GDM1 (cell line): ENCODE data around the gene FARS2.

Source experiments
- DNase-seq: peaks from one replicate; lab custom pipeline; 2025; lab: John Stamatoyannopoulos, UW

The FARS2 gene

GRCh38 chr6:5287205-5287965 lies 26.1 kb downstream of the FARS2 start:
- no peak for DNase-seq

- no peak for DNase-seq
These were observed 26.6 kb downstream of the FARS2 start for GRCh38 chr6:5287966-5288297.

GRCh38 chr6:5290097-5290496 lies 28.8 kb downstream of the FARS2 start:
- no peak for DNase-seq

- DNase-seq = no peak
These were observed 29.2 kb downstream of the FARS2 start for GRCh38 chr6:5290500-5290899.

- DNase-seq = no peak
These were observed 30.8 kb downstream of the FARS2 start for GRCh38 chr6:5292154-5292553.

GRCh38 chr6:5293692-5294091 lies 32.4 kb downstream of the FARS2 start:
- DNase-seq = no peak

GRCh38 chr6:5294392-5295211 lies 33.3 kb downstream of the FARS2 start:
- DNase-seq = no peak

GRCh38 chr6:5295623-5296022 lies 34.3 kb downstream of the FARS2 start:
- no peak for DNase-seq

- DNase-seq = no peak
These were observed 39.0 kb downstream of the FARS2 start for GRCh38 chr6:5300206-5300764.

- DNase-seq = no peak
These were observed 41.1 kb downstream of the FARS2 start for GRCh38 chr6:5302220-5302946.

- DNase-seq = peak; percentile 8
These were observed 41.8 kb downstream of the FARS2 start for GRCh38 chr6:5302995-5303622.

- DNase-seq = no peak
These were observed 42.4 kb downstream of the FARS2 start for GRCh38 chr6:5303682-5304081.

- DNase-seq = no peak
These were observed 44.8 kb downstream of the FARS2 start for GRCh38 chr6:5305968-5306626.

- DNase-seq = no peak
These were observed 45.7 kb downstream of the FARS2 start for GRCh38 chr6:5307058-5307457.

- no peak for DNase-seq
These were observed 46.8 kb downstream of the FARS2 start for GRCh38 chr6:5308066-5308465.

GRCh38 chr6:5314191-5314865 lies 53.0 kb downstream of the FARS2 start:
- no peak for DNase-seq

- DNase-seq = no peak
These were observed 54.6 kb downstream of the FARS2 start for GRCh38 chr6:5315881-5316280.

GRCh38 chr6:5316951-5317350 lies 55.6 kb downstream of the FARS2 start:
- DNase-seq = no peak

GRCh38 chr6:5318617-5319272 lies 57.4 kb downstream of the FARS2 start:
- no peak for DNase-seq

- DNase-seq = no peak
These were observed 62.7 kb downstream of the FARS2 start for GRCh38 chr6:5323979-5324378.
